HG03354 (cell line): ENCODE measurements around the gene CDK17.
"Not testable (repeated sequence)": the region's sequence is repeated elsewhere in the genome, so short reads cannot be mapped to it uniquely, and the experiment has no call there.

Experiments used
- ATAC-seq: cut with Tn5 transposase; IDR thresholded peaks from one replicate; pipeline ENCODE4 v1.9.1; 2021; ENCODE audit warnings: mild to moderate bottlenecking; ENCODE audit not compliant: unreplicated experiment, poor library complexity, severe bottlenecking

The CDK17 gene

DNA sequence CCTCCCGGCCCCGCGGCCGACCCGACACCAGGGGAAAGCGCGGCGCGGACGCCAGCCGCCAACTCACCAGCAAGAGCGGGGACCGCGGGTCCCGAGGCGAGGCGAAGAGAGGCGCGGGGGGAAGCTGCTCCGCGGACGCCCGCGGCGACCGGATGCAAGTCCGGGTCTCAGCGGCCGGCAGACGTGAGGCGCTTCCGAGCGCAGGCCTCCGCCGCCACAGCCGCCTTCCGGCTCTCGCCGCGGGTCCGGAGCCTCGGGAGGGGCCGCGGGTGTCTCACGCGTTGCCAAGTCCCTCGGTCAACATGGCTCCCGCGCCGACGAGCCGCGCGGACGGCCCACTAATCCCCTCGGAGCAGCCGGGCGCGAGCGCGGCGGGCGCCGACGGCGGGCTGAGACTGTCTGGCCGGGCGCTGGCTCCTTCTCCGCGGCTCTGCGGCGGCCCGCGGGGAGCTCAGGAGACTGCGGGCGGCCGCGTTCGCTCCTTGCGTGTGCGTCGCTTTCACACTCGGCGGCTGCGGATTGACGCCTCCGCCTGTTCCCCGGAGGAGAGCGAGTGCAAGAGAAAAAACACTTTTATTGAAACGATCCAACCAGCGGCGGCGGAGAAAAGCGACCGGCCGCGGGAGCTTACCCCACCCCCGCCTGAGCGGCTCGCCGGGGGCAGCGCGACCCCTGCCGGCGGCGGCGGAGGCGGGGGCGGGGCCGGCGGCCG lies at the start of gene CDK17:
TSS of gene CDK17 (minus strand) at position 521 of the 712 bp plus-strand sequence. CDS start 65,603 bp downstream, outside the sequence.
- ATAC-seq: peak; percentile 53

DNA sequence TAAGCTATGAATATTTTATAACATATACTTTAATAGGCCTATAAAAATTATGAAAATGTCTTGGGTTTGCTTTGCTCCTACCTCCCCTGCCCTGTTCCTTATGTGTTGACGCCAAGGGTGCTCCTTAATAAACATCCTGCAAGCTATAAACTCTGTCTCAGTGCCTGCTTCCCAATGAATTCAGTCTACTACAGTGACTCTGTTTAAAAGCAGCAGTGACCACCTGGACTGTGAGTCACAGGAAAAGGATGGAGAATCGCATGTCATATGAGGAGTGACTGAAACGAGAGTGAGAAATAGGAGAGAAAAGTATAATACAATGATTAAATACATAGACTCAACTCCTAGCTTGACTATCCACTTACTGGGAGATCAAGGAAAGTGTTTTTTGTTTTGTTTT lies 48.1 kb upstream of the CDK17 start:
- ATAC-seq: no peak

DNA sequence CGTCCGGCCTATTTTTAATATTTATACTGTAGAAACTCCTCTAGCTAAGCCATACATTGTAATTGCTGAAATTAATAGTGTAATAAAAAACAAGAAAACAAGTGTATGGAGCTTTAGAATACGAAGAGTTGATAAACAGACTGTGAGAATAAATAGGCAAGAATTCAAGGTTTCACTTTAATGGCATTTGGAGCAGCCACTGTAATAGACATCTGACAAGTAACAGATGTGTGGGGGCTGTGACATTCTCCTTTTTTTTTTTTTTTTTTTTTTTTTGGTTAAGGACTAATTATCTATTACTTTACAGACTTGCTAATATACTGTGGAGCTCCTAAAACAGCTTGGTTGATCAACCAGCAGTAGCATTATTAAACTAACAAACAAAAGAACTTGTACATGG lies 47.0 kb upstream of the CDK17 start:
- no peak for ATAC-seq

DNA sequence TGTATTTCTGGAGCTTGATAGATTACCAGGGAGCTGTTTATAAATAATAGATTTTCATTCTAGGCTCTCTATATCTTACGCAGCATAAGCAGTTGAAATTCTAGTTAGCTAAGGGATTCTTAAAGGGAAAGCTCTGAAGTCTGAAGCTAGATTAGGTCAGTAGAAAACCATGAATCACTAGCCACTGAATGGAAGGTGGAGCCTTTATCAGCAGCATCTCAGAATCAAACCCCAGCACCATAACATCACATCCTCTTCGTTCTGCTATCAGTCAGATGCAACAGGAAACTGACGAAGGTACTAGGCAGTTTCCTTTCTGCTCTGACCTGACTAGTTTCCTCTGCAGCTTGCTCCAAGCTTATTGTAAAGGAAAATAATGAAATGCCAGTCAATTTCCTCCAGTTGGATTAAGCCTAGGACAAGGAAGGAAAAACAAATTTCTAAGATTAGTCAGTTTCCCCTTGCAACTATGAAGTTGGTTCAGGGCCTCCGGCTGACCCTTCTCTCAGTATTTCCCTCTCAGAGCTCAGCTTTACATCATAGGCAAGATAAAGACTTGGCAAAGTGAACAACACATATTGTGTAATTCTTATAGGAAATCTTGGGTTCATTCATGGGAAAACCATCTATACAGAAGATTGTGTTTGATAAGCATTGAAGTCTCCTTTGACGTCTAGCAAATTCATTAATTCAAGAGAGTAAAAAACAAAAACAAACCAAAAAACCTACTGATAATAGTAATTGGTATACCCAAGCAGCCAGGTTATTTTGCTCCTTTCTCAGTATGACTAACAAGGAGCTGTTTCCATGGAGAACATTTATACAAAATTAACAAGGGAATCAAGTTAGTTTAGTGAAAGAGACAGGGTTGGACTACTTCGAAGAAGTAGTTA lies 45.7 kb upstream of the CDK17 start:
- ATAC-seq: peak; percentile 100

DNA sequence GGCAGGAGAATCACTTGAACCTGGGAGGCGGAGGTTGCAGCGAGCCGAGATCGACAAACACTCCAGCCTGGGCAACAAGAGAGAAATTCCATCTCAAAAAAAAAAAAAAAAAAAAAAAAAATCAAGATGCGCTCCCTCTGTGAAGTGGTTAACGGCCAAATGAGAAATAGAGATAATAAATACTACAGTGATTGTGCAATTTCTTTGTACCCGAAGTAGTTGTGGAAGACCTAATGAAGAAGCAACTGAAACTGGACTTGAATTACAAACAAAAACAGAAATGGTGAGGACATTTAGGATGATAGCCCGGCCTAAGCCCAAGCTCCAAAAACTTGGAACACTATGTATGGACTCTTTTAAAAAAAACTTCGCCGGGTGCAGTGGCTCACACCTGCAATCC lies 44.2 kb upstream of the CDK17 start:
- ATAC-seq: no peak

DNA sequence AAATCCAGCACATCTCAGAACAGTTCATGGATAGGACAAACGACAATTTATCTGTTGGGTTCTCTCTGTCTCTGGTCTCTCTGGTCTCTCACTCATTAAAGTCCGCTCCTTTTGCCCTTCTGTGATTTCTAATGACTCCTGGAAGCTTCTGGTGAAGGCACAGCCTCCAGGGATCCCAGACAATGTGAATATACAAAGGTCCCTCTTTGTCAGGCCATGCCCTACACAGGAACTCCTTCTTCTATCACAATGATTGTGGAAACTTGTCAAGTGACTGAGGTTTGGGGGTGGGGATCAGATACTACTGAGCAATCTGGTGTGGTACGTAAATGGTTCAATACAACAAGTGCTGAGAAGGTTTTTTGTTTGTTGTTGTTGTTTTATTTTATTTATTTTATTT lies 42.7 kb upstream of the CDK17 start:
- ATAC-seq: no peak

DNA sequence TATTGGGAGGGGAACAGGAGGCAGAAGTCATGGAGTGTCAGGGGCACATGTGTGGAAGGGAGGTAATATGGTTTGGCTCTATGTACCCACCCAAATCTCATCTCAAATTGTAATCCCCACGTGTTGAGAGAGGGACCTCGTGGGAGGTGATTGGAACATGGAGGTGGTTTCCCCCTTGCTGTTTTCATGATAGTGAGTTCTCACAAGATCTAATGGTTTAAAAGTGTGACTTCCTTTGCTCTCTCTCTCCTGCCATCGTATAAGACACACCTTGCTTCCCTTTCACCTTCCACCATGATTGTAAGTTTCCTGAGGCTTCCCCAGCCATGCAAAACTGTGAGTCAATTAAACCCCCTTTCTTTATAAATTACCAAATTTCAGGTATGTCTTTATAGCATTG lies 41.6 kb upstream of the CDK17 start:
- ATAC-seq: no peak

DNA sequence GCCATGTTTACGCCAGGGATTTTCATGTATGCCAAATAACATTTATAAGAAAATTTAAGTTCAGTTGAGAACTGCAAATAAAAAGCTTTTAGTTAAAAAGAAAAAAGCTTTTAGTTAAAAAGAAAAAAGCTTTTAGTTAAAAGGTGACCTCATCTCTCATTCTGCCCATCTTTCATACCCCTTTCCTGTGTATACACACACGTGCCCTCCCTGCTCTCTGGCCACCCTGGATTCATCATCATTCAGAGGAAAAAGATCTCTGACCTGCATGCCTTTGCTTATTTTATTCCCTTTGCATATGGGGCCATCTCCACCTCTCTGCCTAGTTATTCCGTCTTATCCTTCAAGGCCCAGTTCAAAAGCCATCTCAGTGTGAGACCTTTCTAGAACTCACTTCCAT lies 38.1 kb upstream of the CDK17 start:
- no peak for ATAC-seq

DNA sequence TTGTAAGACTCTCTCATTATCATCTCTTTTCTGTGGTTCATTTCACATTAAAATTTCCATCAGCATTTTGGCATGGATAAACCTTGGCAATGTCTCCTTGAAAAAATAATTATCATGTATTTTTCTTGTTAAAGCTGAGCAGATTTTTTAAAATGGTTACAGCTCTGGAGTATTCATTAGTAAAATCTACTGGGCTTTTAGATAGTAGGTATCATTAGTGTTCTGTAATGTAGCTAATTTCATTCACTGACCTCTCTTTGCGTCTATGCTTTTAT lies 36.9 kb upstream of the CDK17 start:
- no peak for ATAC-seq

DNA sequence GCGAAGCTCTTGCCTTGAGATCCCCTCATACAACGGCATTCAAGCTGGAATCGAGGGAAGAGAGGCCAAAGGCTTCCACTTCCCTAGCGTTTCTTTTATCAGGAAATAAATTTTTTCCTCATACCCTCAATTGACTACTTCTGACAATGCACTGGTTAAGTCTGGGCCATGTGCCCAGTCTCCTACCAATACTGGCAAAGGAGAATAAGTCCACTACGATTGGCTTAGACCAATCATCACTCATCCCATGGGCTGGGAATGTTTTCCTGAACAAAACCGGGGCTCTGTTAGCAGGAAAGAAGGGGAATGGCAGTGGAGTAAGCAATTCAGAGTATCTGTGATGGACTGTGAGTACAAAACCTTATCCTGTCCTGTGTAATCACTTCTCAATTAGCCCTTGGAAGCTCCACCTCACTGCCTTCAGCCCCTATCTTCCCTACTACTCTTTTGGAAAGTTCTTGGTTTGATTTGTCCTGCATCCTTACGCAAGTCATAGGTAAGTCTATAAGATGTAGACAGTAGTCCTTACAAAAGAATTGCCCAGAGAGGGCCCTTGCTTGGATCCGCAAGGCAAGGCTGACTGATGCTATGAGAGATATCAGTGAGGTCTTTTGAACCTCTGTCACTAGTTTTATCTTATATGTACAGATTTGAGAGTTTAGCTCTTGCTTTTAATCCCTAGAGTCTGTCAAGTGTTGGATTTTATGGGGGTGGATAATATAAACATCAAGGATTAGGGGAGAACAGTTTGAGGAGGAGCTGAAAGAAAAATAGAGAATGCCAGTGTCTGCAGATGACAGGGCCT lies 36.3 kb upstream of the CDK17 start:
- no peak for ATAC-seq

DNA sequence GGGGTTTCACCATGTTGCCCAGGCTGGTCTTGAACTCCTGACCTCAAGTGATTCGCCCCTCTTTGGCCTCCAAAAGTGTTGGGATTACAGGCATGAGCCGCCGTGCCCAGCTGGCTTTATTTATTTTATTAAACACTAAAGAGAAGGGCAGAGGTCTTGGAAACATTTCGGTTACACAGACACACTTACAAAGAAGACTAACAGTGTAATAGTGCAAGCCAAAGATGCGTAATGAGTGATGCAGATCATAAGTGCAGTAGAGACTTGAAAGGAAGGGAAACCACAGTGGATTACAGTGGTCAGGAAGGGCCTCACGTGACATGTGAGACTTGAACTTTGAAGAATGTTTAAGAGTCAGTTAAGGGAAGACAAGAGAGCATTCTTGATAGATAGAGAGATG lies 33.9 kb upstream of the CDK17 start:
- ATAC-seq: peak; percentile 75

DNA sequence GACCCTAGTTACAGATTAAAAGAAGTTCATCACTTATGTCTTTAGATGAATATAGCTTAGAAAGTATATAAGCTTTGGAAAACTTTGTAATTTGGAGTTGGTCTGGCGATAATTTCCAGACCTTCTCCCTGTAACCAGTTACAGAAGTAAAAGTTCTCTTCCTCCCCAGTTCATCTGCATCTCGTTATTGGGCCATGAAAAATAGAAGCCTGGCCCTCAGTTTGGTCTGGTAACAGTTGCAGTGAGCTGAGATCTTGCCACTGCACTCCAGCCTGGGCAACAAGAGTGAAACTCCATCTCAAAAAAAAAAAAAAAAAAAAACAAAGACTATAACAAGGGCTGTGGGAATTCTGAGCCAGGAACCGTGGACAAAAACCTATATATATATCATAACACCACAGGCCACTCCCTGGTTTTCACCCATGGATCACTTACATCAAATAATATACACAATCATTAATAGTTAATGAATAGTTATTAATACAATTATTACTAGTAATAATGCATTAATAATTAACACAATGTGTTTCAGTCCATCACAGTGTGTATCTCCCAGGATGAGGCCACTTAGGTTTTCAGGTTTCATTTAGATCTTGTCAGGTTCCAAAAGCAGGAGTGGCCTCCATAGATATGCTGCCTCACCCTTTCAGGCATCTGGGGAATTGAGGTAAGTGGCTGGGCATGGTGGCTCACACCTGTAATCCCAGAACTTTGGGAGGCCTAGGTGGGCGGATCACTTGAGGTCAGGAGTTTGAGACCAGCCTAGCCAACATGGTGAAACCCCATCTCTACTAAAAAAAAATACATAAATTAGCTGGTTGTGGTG lies 32.5 kb upstream of the CDK17 start:
- not testable (repeated sequence) for ATAC-seq

DNA sequence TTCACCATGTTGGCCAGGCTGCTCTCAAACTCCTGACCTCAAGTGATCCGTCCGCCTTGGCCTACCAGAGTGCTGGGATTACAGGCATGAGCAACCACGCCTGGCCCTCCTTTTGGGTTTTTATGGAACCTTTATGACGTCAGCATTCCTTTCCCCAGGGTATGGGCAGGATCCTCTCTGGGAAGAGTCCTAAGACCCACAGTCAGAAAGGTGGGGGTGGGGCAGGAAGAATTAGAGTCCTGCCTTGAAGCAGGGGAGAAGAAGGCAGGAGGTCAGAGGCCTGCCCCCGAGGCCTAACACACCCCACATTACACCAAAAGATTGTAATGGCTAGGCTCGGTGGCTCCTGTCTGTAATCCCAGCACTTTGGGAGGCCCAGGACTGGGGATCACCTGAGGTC lies 30.8 kb upstream of the CDK17 start:
- ATAC-seq: no peak

DNA sequence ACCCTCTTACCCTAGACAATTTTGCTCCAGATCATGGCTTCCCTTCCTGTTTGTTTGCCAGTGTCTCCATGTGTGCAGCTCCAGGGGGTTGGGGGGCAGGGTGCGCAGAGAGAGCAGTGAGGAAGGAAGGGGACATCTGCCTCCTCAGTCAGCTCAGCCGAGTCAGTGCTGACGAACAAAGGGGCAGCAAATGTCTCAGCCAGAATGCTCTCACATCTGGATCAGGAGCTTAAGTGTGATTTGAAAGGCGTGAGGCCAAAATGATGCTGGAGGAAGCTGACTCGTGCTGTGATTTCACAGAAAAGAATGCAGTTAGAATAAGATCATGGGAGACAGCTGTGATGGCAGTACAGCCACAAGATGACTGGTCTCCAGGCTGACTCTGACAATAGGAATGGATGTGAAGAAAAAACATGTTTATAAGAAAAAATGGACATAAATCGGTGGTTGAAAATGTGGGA lies 27.1 kb upstream of the CDK17 start:
- ATAC-seq: no peak

DNA sequence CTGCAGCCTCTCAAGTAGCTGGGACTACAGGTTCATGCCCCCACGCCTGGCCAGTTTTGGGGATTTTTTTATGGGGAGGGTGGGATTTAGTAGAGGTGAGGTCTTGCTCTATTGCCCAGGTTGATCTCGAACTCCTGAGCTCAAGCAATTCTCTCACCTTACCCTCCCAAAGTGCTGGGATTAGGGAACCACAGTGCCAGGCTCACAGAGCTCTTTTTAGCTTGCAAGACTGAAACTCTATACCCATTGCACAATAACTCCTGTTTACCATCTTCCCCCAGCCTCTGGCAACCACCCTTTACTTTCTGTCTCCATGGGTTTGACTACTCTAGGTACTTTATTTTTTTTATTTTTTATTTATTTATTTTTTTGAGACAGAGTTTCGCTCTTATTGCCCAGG lies 25.7 kb upstream of the CDK17 start:
- no peak for ATAC-seq

DNA sequence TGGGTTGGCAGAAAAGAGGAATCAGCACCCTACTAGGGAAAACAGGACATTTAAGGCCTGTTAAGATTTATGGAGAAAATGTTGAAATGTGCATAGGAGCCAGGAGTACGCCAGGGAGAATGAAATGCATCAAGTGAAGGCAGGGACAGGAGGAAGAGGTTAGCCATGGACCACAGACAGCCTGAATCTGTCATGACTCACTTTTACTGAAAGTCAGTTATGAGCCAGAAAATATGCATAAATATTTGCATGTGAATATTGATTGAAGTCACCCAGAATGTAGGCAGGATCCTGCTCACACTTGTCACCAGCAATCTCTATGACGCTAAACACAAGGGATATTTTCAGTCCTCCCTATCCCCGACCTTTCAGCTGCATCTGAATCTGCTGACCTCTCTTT lies 25.1 kb upstream of the CDK17 start:
- peak; percentile 75 for ATAC-seq

DNA sequence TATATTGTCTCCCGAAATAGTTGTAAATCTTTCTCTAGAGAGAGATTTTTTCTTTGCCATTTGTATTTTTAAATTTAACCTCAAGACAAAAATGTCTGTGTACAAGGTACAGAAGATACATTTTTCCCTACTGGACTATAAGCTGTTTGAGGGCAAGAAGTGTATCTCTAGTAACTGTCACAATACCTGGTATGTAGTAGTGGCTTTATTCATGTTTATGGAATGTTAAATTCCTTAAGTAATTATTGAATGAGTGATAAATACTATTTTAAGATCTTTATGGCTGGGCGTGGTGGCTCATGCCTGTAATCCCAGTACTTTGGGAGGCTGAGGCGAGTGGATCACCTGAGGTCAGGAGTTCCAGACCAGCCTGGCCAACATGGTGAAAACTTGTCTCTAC lies 24.4 kb upstream of the CDK17 start:
- no peak for ATAC-seq

DNA sequence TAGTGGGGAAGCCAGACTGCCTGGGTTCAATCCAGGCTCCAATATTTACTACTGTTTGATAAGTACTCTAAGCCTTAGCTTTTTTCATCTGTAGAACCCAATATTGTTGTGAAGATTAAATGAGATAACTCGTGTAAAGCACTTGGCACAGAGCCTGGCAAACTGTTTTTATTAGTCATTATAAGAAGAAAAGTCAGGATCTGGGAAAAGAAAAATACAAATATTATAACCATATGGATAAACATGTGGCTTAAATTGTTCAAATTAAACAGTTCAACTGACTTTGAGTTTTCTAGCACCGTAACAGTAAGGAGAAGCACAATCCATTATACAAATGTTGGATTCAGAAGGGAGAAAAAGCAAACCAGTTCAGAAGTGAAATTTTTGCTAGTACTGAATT lies 22.0 kb upstream of the CDK17 start:
- no peak for ATAC-seq

DNA sequence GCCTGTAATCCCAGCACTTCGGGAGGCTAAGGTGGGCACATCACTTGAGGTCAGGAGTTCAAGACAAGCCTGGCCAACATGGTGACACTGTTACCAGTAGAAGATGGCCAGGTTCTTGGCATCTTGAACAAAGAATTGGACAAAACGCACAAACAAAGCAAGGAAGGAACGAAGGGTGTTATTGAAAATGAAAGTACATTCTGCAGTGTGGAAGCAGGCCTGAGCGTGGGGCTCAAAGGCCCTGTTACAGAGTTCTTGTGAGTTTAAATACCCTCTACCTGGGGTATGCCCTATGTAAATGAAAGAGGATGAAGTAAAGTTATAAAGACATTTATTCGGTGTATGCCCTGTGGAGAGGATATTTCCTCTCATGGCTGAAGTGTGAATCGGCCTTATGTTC lies 20.8 kb upstream of the CDK17 start:
- no peak for ATAC-seq
